Omental fat pad (tissue), 4 donors: Measurements from ENCODE around the gene ARHGAP30. TPM values are rescaled to one million over a fixed set of nuclear protein-coding genes. Genes with fewer than 3 reads are reported as not detected.

Experiments used
- ATAC-seq: fragments of 150-250 bp; one replicate; pipeline ENCODE4 v1.9.1; 2016; ENCODE audit warnings: mild to moderate bottlenecking, moderate library complexity; ENCODE audit not compliant: low FRiP score
- DNase-seq: peaks from one replicate; pipeline ENCODE4 v3.0.0-alpha.2; 2019; ENCODE audit warnings: low spot score
- CTCF ChIP-seq, 3 donors: fragments of 450-650 bp; IDR thresholded peaks; one replicate each; pipeline ENCODE4 v1.5.1; 2016 to 2017; ENCODE audit warnings: antibody characterized with exemption in 3 of 3, mild to moderate bottlenecking in 3 of 3, moderate library complexity in 2 of 3
- total RNA-seq, 4 donors: library from RNA; depleted of rRNA; stranded (reverse); fragments of >200 nt; gene quantifications; one replicate each; pipeline ENCODE4 v1.1.0, GENCODE V29; 2016

Gene ARHGAP30
- total RNA-seq, 4 donors from 2014 or later: 9.8 to 32.3 (median 24.7) TPM

DNA sequence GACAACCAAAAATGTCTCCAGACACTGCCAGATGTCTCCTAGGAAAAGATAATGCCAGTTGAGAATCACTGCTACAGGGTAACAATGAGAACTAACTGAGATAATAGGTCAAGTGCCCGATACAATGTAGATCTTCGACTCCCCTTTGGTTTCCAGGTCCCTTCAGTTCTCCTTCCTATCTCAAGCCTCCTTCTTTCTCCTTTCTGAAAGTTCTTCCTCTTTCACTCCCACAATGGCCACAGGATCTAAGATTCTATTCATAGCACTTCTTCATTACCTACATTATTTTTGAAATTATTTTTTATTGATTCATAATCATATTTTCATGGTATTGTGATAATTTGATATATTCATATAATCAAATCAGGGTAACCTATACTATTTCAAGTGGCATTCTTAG, 41.8 kb upstream of the ARHGAP30 start:
- DNase-seq (no peak), ATAC-seq (no peak)
- TF ChIP-seq CTCF (IDR thresholded peaks at IDR 0.05): no peak

DNA sequence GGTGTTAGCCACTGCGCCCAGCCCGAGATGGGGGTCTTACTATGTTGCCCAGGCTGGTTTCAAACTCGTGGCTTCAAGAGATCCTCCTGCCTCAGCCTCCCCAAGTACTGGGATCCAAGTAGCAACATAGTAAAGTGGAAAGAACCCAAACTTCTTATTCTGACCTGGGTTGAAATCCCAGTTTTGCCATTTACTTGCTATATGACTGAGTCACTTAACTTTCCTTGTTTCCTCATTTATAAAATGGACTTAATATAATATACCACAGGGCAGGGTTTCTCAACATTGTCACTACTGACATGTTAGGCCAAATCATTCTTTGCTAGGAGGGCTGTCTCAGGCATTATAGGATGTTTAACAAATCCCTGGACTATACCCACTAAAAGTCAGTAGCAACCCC, 41.4 kb upstream of the ARHGAP30 start:
- ATAC-seq: no peak
- TF ChIP-seq CTCF (IDR thresholded peaks at IDR 0.05): no peak
- no peak for DNase-seq

DNA sequence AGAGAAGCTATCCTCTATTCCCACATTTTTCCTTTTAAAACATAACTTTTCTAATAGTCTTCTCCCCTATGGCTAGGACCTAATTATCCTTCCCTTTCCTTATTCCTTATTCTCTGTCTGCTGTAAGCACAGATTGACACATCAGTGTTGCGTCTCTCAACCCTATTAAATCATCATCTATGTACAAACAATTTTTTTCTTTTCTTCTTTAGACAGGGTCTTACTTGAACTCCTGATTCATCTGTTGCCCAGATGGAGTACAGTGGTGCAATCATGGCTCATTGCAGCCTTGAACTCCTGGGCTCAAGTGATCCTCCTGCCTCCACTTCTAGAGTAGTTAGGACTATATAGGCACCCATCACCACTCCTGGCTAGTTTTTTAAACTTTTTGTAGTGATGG, 36.7 kb upstream of the ARHGAP30 start:
- no peak for ATAC-seq
- TF ChIP-seq CTCF (IDR thresholded peaks at IDR 0.05): no peak
- no peak for DNase-seq

GRCh38 chr1:161100556-161100955, 30.9 kb upstream of the ARHGAP30 start:
- TF ChIP-seq CTCF (IDR thresholded peaks at IDR 0.05): no peak
- DNase-seq: no peak
- ATAC-seq: no peak

GRCh38 chr1:161099090-161099802, 29.6 kb upstream of the ARHGAP30 start:
- ATAC-seq (no peak), DNase-seq (no peak)
- no peak for TF ChIP-seq CTCF (IDR thresholded peaks at IDR 0.05)

GRCh38 chr1:161098210-161099068, 28.7 kb upstream of the ARHGAP30 start, which contains the start of gene KLHDC9:
Gene KLHDC9, plus strand, starts transcription at chr1:161098361. Its CDS starts 175 bp downstream, at chr1:161098536.
- peak; percentile 59 for ATAC-seq
- DNase-seq: no peak

More at GRCh38 chr1:161098210-161099068, 28.7 kb upstream of the ARHGAP30 start, which contains the start of gene KLHDC9:
- no peak for TF ChIP-seq CTCF (IDR thresholded peaks at IDR 0.05)
